Liver (tissue), 9 donors: ENCODE results near the gene ZNF74. TPM values are rescaled to one million over a fixed set of nuclear protein-coding genes. Genes with fewer than 3 reads are reported as not detected.

Source experiments
- DNase-seq: peaks from one replicate; pipeline ENCODE4 v3.0.0-alpha.2; 2017; ENCODE audit warnings: low spot score
- H3K27ac ChIP-seq, 2 donors: one replicate each; pipeline ENCODE4 v1.7.0; 2013; ENCODE audit warnings: inconsistent platforms in 2 of 2, low read length in 2 of 2, control low read depth in 1 of 2, low read depth in 1 of 2, mild to moderate bottlenecking in 1 of 2
- H3K27me3 ChIP-seq, 4 donors: one replicate each; pipeline versions ENCODE4 v1.6.1 to v1.7.0; 2013; ENCODE audit warnings: low read length in 3 of 4, inconsistent platforms in 1 of 4, mild to moderate bottlenecking in 1 of 4, moderate library complexity in 1 of 4; ENCODE audit not compliant: control insufficient read depth in 4 of 4, insufficient read depth in 4 of 4
- H3K36me3 ChIP-seq, 4 donors: one replicate each; pipeline versions ENCODE4 v1.6.1 to v1.7.0; 2013; ENCODE audit warnings: low read length in 3 of 4, mild to moderate bottlenecking in 3 of 4, low read depth in 1 of 4, moderate library complexity in 1 of 4; ENCODE audit not compliant: control insufficient read depth in 4 of 4, insufficient read depth in 3 of 4
- H3K4me1 ChIP-seq, 4 donors: one replicate each; pipeline versions ENCODE4 v1.6.1 to v1.7.0; 2013; ENCODE audit warnings: low read length in 3 of 4, mild to moderate bottlenecking in 3 of 4, moderate library complexity in 1 of 4; ENCODE audit not compliant: control insufficient read depth in 4 of 4, insufficient read depth in 4 of 4
- H3K4me3 ChIP-seq, 3 donors: one replicate each; pipeline versions ENCODE4 v1.6.1 to v1.7.0; 2013; ENCODE audit warnings: low read length in 3 of 3, control low read depth in 1 of 3, low read depth in 1 of 3, mild to moderate bottlenecking in 1 of 3
- H3K9ac ChIP-seq, 2 donors: one replicate each; pipeline ENCODE4 v1.7.0; 2013; ENCODE audit warnings: low read length in 2 of 2, mild to moderate bottlenecking in 2 of 2, moderate library complexity in 2 of 2, control low read depth in 1 of 2, low read depth in 1 of 2
- H3K9me3 ChIP-seq, 4 donors: one replicate each; pipeline versions ENCODE4 v1.6.1 to v1.7.0; 2013; ENCODE audit warnings: low read length in 3 of 4; ENCODE audit not compliant: control insufficient read depth in 4 of 4
- ATF3 ChIP-seq: IDR thresholded peaks from 2 replicates; pipeline ENCODE4 v1.6.1; 2016; ENCODE audit warnings: antibody characterized with exemption
- EGR1 ChIP-seq, 2 donors: IDR thresholded peaks; 2 replicates each; pipeline ENCODE4 v1.6.1; 2016 to 2018; ENCODE audit warnings: antibody characterized with exemption in 2 of 2, low read depth in 2 of 2
- FOXA1 ChIP-seq: IDR thresholded peaks from 2 replicates; pipeline ENCODE4 v1.6.1; 2016; ENCODE audit warnings: antibody characterized with exemption
- FOXA2 ChIP-seq: IDR thresholded peaks from 2 replicates; pipeline ENCODE4 v1.6.1; 2016; ENCODE audit warnings: antibody characterized with exemption
- HNF4A ChIP-seq, 2 donors: conservative IDR thresholded peaks; 2 replicates each; pipeline ENCODE4 v1.6.1; 2016; ENCODE audit warnings: antibody characterized with exemption in 2 of 2, mild to moderate bottlenecking in 2 of 2
- HNF4G ChIP-seq: IDR thresholded peaks from 2 replicates; pipeline ENCODE4 v1.6.1; 2016; ENCODE audit warnings: antibody characterized with exemption
- MAX ChIP-seq: IDR thresholded peaks from 2 replicates; pipeline ENCODE4 v1.6.1; 2016; ENCODE audit warnings: antibody characterized with exemption
- RXRA ChIP-seq, 2 donors: IDR thresholded peaks; 2 replicates each; pipeline ENCODE4 v1.6.1; 2017 to 2018; ENCODE audit warnings: antibody characterized with exemption in 2 of 2, mild to moderate bottlenecking in 1 of 2
- SP1 ChIP-seq: IDR thresholded peaks from 2 replicates; pipeline ENCODE4 v1.6.1; 2018; ENCODE audit warnings: antibody characterized with exemption, mild to moderate bottlenecking
- TAF1 ChIP-seq: conservative IDR thresholded peaks from 2 replicates; pipeline ENCODE4 v1.6.1; 2016; ENCODE audit warnings: antibody characterized with exemption, mild to moderate bottlenecking
- YY1 ChIP-seq: IDR thresholded peaks from 2 replicates; pipeline ENCODE4 v1.6.1; 2016; ENCODE audit warnings: antibody characterized with exemption, mild to moderate bottlenecking
- WGBS: extraction: QIAGEN DNeasy Blood & Tissue Kit; methylation state at CpG from one replicate; pipeline ENCODE4 v1.1.7; 2013; 5-methylcytosine and 5-hydroxymethylcytosine counted together
- polyA plus RNA-seq, 2 donors: library from polyadenylated mRNA; stranded (reverse) in 1 of 2; unstranded in 1 of 2; fragments of 200-250 nt in 1 of 2; fragments of >200 nt in 1 of 2; fragmentation: Nextera tagmentation in 1 of 2; extraction: Ambion mirVana in 1 of 2; gene quantifications; one replicate each; pipeline versions ENCODE4 v1.2.1 to v1.2.3, GENCODE V29; 2013 to 2015
- total RNA-seq, 2 donors: library from RNA; depleted of rRNA; stranded (reverse); fragments of >200 nt; gene quantifications; one replicate each; pipeline ENCODE4 v1.2.3, GENCODE V29; 2014
- TF ChIP-seq, protein P1 (sequence below): fragments of 150-350 bp; IDR thresholded peaks from 2 replicates; pipeline ENCODE4 v1.5.1; 2017; ENCODE audit warnings: improper control_type of control experiment, low read depth, low read length; ENCODE audit not compliant: missing input control
- TF ChIP-seq, protein P2 (sequence below): IDR thresholded peaks from 2 replicates; pipeline ENCODE4 v1.6.1; 2016; ENCODE audit warnings: antibody characterized with exemption, mild to moderate bottlenecking
- donor health status: healthy.
- donor health status: healthy.
- donor health status: healthy.
- donor health status: healthy.
- donor health status: healthy.

The ZNF74 gene
- total and polyA plus RNA-seq, 4 donors = 0.99 to 5.0 (median 3.1) TPM

DNA sequence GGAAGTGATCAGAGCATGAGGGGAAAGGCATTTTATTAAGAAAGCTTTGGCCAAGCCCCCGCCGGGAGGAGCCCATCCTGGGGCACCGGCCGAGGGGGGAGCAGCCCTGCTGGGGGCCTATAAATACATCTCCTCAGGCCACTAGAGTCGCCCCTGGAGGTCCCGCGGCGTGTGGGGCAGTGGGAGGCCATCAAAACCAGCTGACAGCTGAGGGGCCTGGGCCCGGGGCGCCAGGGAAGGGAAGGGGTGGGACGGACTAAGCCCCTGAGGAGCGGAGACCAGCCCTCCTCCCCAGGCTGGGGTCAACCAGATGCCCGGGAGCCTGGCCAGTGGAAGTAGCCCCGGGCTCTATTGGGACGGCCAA is 30.6 kb downstream of the ZNF74 start:
- WGBS = 81% methylated on average over 15 of the region's 15 CpGs
- no peaks in the 10 kb centered on the region for H3K9me3 ChIP-seq
- TF ChIP-seq, protein P1, sequence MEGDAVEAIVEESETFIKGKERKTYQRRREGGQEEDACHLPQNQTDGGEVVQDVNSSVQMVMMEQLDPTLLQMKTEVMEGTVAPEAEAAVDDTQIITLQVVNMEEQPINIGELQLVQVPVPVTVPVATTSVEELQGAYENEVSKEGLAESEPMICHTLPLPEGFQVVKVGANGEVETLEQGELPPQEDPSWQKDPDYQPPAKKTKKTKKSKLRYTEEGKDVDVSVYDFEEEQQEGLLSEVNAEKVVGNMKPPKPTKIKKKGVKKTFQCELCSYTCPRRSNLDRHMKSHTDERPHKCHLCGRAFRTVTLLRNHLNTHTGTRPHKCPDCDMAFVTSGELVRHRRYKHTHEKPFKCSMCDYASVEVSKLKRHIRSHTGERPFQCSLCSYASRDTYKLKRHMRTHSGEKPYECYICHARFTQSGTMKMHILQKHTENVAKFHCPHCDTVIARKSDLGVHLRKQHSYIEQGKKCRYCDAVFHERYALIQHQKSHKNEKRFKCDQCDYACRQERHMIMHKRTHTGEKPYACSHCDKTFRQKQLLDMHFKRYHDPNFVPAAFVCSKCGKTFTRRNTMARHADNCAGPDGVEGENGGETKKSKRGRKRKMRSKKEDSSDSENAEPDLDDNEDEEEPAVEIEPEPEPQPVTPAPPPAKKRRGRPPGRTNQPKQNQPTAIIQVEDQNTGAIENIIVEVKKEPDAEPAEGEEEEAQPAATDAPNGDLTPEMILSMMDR = no peak
- TF ChIP-seq RXRA (IDR thresholded peaks at IDR 0.05) (no peak), SP1 (no peak), YY1 (no peak), MAX (no peak)
- H3K9ac ChIP-seq = no peak overlapping the region
- DNase-seq = no peak
- H3K4me3 ChIP-seq = no peak overlapping the region
- no peak overlapping the region for H3K27ac ChIP-seq
- peaks cover 0 to 6% (median 0%) of the 10 kb centered on the region in 4 donors for H3K27me3 ChIP-seq
- H3K36me3 ChIP-seq = no peaks in the 10 kb centered on the region
- peaks cover 9 to 31% (median 19%) of the 10 kb centered on the region in 4 donors for H3K4me1 ChIP-seq

GRCh38 chr22:20424932-20425565 is 31.1 kb downstream of the ZNF74 start:
- WGBS = 54% methylated on average over 59 of the region's 59 CpGs
- Histone ChIP-seq H3K9ac (no peak overlapping the region), H3K4me1 (peaks cover 11 to 36% (median 20%) of the 10 kb centered on the region in 4 donors), H3K27ac (no peak overlapping the region), H3K27me3 (peaks cover 0 to 10% (median 1%) of the 10 kb centered on the region in 4 donors), H3K36me3 (no peaks in the 10 kb centered on the region), H3K4me3 (peak overlapping the region in 1 of 3 donors; percentile 23), H3K9me3 (no peaks in the 10 kb centered on the region)
- peak; percentile 39 for TF ChIP-seq SP1
- no peak for TF ChIP-seq HNF4G
- DNase-seq = no peak

GRCh38 chr22:20425566-20426258 is 31.8 kb downstream of the ZNF74 start:
- Histone ChIP-seq H3K36me3 (no peaks in the 10 kb centered on the region), H3K9me3 (no peaks in the 10 kb centered on the region), H3K27me3 (peaks cover 0 to 10% (median 3%) of the 10 kb centered on the region in 4 donors), H3K9ac (no peak overlapping the region), H3K27ac (no peak overlapping the region), H3K4me3 (peak overlapping the region in 1 of 3 donors; percentile 23), H3K4me1 (peaks cover 13 to 42% (median 25%) of the 10 kb centered on the region in 4 donors)
- DNase-seq = no peak
- TF ChIP-seq FOXA1 = no peak
- TF ChIP-seq HNF4G = no peak
- no peak for TF ChIP-seq MAX
- no peak for TF ChIP-seq TAF1
- TF ChIP-seq YY1 = no peak
- TF ChIP-seq, protein P2, sequence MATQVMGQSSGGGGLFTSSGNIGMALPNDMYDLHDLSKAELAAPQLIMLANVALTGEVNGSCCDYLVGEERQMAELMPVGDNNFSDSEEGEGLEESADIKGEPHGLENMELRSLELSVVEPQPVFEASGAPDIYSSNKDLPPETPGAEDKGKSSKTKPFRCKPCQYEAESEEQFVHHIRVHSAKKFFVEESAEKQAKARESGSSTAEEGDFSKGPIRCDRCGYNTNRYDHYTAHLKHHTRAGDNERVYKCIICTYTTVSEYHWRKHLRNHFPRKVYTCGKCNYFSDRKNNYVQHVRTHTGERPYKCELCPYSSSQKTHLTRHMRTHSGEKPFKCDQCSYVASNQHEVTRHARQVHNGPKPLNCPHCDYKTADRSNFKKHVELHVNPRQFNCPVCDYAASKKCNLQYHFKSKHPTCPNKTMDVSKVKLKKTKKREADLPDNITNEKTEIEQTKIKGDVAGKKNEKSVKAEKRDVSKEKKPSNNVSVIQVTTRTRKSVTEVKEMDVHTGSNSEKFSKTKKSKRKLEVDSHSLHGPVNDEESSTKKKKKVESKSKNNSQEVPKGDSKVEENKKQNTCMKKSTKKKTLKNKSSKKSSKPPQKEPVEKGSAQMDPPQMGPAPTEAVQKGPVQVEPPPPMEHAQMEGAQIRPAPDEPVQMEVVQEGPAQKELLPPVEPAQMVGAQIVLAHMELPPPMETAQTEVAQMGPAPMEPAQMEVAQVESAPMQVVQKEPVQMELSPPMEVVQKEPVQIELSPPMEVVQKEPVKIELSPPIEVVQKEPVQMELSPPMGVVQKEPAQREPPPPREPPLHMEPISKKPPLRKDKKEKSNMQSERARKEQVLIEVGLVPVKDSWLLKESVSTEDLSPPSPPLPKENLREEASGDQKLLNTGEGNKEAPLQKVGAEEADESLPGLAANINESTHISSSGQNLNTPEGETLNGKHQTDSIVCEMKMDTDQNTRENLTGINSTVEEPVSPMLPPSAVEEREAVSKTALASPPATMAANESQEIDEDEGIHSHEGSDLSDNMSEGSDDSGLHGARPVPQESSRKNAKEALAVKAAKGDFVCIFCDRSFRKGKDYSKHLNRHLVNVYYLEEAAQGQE = no peak
- no peak for TF ChIP-seq HNF4A (conservative IDR thresholded peaks at IDR 0.05)
- no peak for TF ChIP-seq EGR1 (IDR thresholded peaks at IDR 0.05; ENCODE audit: low read depth in 2 of 2)
- no peak for TF ChIP-seq FOXA2
- no peak for TF ChIP-seq RXRA (IDR thresholded peaks at IDR 0.05)
- TF ChIP-seq, protein P1 = no peak
- no peak for TF ChIP-seq ATF3
- TF ChIP-seq SP1 = no peak
- WGBS = 24% methylated on average over 96 of the region's 96 CpGs
